ENCODE results near the gene CHD9NB.

Gene CHD9NB

GRCh38 chr16:53031323-53031942 is 21.3 kb downstream of the CHD9NB start:
- no peak for DNase-seq (ENCODE audit: low read depth in 2 of 2)

GRCh38 chr16:53029971-53030370 is 22.7 kb downstream of the CHD9NB start:
- DNase-seq (ENCODE audit: low read depth in 2 of 2): no peak

GRCh38 chr16:53024045-53024444 is 28.7 kb downstream of the CHD9NB start:
- DNase-seq (ENCODE audit: low read depth in 2 of 2): no peak

GRCh38 chr16:53022374-53022773 is 30.3 kb downstream of the CHD9NB start:
- no peak for DNase-seq (ENCODE audit: low read depth in 2 of 2)

- no peak for DNase-seq (ENCODE audit: low read depth in 2 of 2)
Observed at GRCh38 chr16:53018834-53019416, 33.8 kb downstream of the CHD9NB start.

GRCh38 chr16:53014287-53014686 is 38.4 kb downstream of the CHD9NB start:
- no peak for DNase-seq (ENCODE audit: low read depth in 2 of 2)

GRCh38 chr16:53007095-53007494 is 45.6 kb downstream of the CHD9NB start:
- DNase-seq (ENCODE audit: low read depth in 2 of 2): no peak

- no peak for DNase-seq (ENCODE audit: low read depth in 2 of 2)
Observed at GRCh38 chr16:52997922-52998321, 54.8 kb downstream of the CHD9NB start.

GRCh38 chr16:52994942-52995341 is 57.8 kb downstream of the CHD9NB start:
- DNase-seq (ENCODE audit: low read depth in 2 of 2): no peak

GRCh38 chr16:52993179-52993578 is 59.5 kb downstream of the CHD9NB start:
- no peak for DNase-seq (ENCODE audit: low read depth in 2 of 2)

GRCh38 chr16:52991572-52991971 is 61.1 kb downstream of the CHD9NB start:
- no peak for DNase-seq (ENCODE audit: low read depth in 2 of 2)
